ENCODE measurements around the gene DRAP1.

DNA sequence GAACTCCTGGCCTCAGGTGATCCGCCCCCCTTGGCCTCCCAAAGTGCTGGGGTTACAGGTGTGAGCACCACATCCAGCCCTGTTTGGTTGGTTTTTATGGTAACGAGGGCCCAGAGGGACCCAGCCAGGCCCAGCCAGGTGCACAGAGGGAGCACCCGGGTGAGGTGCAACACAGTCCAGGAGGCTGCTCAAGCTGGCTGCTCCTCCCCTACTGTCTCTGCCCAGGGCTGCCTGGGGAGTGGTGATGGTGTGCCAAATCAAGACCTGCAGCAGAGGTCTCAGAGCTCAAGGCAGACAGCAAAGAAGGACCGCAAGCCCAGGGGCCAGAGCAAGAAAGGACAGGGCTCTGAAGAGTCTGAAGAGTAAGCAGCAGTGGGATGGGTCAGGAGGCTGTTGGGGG, 27.4 kb downstream of the DRAP1 start:
- TF ChIP-seq, protein P1, sequence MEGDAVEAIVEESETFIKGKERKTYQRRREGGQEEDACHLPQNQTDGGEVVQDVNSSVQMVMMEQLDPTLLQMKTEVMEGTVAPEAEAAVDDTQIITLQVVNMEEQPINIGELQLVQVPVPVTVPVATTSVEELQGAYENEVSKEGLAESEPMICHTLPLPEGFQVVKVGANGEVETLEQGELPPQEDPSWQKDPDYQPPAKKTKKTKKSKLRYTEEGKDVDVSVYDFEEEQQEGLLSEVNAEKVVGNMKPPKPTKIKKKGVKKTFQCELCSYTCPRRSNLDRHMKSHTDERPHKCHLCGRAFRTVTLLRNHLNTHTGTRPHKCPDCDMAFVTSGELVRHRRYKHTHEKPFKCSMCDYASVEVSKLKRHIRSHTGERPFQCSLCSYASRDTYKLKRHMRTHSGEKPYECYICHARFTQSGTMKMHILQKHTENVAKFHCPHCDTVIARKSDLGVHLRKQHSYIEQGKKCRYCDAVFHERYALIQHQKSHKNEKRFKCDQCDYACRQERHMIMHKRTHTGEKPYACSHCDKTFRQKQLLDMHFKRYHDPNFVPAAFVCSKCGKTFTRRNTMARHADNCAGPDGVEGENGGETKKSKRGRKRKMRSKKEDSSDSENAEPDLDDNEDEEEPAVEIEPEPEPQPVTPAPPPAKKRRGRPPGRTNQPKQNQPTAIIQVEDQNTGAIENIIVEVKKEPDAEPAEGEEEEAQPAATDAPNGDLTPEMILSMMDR (conservative IDR thresholded peaks at IDR 0.05; ENCODE audit: low read depth, low read length): no peak
- no peak for TF ChIP-seq EZH2 (IDR thresholded peaks at IDR 0.05; ENCODE audit: borderline replicate concordance, low read depth, low read length, poor library complexity, severe bottlenecking)
